ENCODE results near the gene MTSS2. TPM values are rescaled to one million over a fixed set of nuclear protein-coding genes. Genes with fewer than 3 reads are reported as not detected.

The MTSS2 gene
- total RNA-seq, 1 donor from 2014 or later, result 102 TPM

- no peak for TF ChIP-seq CTCF (IDR thresholded peaks at IDR 0.05; ENCODE audit: unreplicated experiment)
- Mint-ChIP-seq H3K36me3 (no peaks in the 10 kb centered on the region), H3K27me3 (ENCODE audit: low read depth) (no peaks in the 10 kb centered on the region), H3K9me3 (no peaks in the 10 kb centered on the region), H3K4me1 (peaks cover 59% of the 10 kb centered on the region), H3K27ac (peak overlapping the region; percentile 93), H3K4me3 (no peak overlapping the region)
- no peak for DNase-seq (ENCODE audit: low spot score in 2 of 2, unreplicated experiment in 2 of 2)
These were observed 18.1 kb upstream of the MTSS2 start for GRCh38 chr16:70703835-70704381.

DNA sequence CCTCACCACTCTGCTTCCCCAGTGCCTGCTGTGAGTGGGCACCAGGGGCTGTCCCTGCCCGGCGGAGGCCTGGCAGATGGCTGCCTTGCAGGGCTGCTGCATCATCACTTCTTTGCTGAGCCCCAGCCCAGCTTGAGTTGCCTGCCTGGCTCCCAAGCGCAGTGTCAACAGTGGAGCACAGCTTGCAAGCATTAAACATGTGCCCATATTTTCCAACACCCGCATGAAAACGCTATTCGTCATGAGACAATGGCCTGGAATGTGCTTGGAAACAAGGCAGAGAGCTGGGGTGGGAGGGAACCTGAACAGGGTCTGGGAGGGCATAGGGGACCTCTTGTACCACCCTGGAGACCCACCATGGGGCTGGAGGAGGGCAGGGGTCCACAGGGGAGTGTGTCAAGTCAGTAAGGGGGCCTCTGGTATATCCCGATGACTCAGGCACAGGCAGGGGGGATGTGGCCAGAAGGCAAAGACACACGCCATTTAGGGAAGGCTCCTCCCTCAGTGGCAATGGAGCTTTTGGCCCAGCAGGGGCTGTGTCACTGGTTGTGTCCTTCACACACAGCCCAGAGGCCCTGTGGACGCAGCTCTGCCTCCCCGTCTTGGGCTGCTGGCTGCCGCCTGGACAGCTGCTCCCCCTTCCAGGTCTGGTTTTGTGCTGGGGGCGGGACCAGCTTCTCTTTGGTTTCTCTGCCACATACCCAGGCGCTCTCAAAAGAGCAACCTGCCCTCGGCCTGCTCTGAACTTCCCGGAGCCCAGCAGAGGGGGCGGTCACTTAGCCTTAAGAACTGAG, 17.4 kb upstream of the MTSS2 start:
- Mint-ChIP-seq H3K36me3 (no peaks in the 10 kb centered on the region), H3K4me1 (peaks cover 54% of the 10 kb centered on the region), H3K27ac (peak overlapping the region; percentile 93), H3K9me3 (no peaks in the 10 kb centered on the region), H3K27me3 (ENCODE audit: low read depth) (no peaks in the 10 kb centered on the region), H3K4me3 (no peak overlapping the region)
- TF ChIP-seq CTCF (IDR thresholded peaks at IDR 0.05; ENCODE audit: unreplicated experiment), result peak; percentile 52
- DNase-seq (ENCODE audit: low spot score in 2 of 2, unreplicated experiment in 2 of 2), result no peak

- TF ChIP-seq CTCF (IDR thresholded peaks at IDR 0.05; ENCODE audit: unreplicated experiment), result no peak
- H3K4me3 Mint-ChIP-seq, result no peak overlapping the region
- peaks cover 2% of the 10 kb centered on the region for H3K36me3 Mint-ChIP-seq
- no peaks in the 10 kb centered on the region for H3K27me3 Mint-ChIP-seq (ENCODE audit: low read depth)
- H3K9me3 Mint-ChIP-seq, result no peaks in the 10 kb centered on the region
- H3K27ac Mint-ChIP-seq, result peak overlapping the region; percentile 93
- peaks cover 56% of the 10 kb centered on the region for H3K4me1 Mint-ChIP-seq
- DNase-seq (ENCODE audit: low spot score in 2 of 2, unreplicated experiment in 2 of 2), result no peak
These were observed 16.8 kb upstream of the MTSS2 start for GRCh38 chr16:70702624-70703023.

DNA sequence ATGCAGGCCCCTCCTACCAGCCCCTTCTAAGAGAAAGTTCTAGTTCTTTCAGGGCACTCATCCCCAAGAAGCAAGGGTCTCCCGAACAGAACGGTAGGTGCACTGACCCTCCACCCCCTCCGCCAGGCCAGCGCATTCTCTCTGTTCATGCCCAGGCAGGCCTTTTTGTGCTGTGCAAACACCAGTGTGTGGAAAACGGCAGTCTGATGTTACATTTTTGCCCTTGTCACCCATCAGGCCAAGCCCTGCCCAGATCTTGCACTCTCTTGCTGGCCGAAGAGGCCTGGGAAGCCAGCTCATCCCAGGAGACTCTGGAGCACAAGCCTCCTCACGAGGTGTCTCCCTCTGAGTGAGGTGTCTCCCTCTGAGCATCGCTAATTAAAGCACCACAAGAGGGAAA, 16.1 kb upstream of the MTSS2 start:
- Mint-ChIP-seq H3K9me3 (no peaks in the 10 kb centered on the region), H3K27me3 (ENCODE audit: low read depth) (no peaks in the 10 kb centered on the region), H3K36me3 (peaks cover 2% of the 10 kb centered on the region), H3K4me1 (peaks cover 56% of the 10 kb centered on the region), H3K27ac (peak overlapping the region; percentile 93), H3K4me3 (no peak overlapping the region)
- DNase-seq (ENCODE audit: low spot score in 2 of 2, unreplicated experiment in 2 of 2), result no peak
- TF ChIP-seq CTCF (IDR thresholded peaks at IDR 0.05; ENCODE audit: unreplicated experiment), result no peak

- H3K9me3 Mint-ChIP-seq, result no peaks in the 10 kb centered on the region
- H3K4me1 Mint-ChIP-seq, result peaks cover 56% of the 10 kb centered on the region
- DNase-seq (ENCODE audit: low spot score in 2 of 2, unreplicated experiment in 2 of 2), result no peak
- H3K4me3 Mint-ChIP-seq, result no peak overlapping the region
- no peak for TF ChIP-seq CTCF (IDR thresholded peaks at IDR 0.05; ENCODE audit: unreplicated experiment)
- no peaks in the 10 kb centered on the region for H3K27me3 Mint-ChIP-seq (ENCODE audit: low read depth)
- peak overlapping the region; percentile 93 for H3K27ac Mint-ChIP-seq
- peaks cover 2% of the 10 kb centered on the region for H3K36me3 Mint-ChIP-seq
These were observed 15.7 kb upstream of the MTSS2 start for GRCh38 chr16:70701596-70701995.

Measured in mesothelial cell of epicardium (in vitro differentiated cells).